HL-60/S4 treated with phorbol 12-myristate 13-acetate at 8.2 ng/mL for 4 days and 3 days (cell line): ENCODE measurements around the gene NTF3.

ENCODE experiments used
- in situ Hi-C: fragments of 300-500 bp; cut with MboI; formaldehyde crosslinking; loops from 2 replicates; pipeline ENCODE4 v1.15.0; 2022; ENCODE audit warnings: low sequenced_read_pairs

Gene NTF3

GRCh38 chr12:5432011-5432400, at the start of gene NTF3:
Gene NTF3 (plus strand): TSS chr12:5432108. CDS start chr12:5432325, 217 bp downstream.
- in situ Hi-C loops = no loop called here

GRCh38 chr12:5384015-5384414, 47.9 kb upstream of the NTF3 start:
- in situ Hi-C loops = no loop called here

GRCh38 chr12:5388581-5389535, 43.0 kb upstream of the NTF3 start:
- in situ Hi-C loops = no loop called here

GRCh38 chr12:5390174-5390799, 41.6 kb upstream of the NTF3 start:
- in situ Hi-C loops = no loop called here

- in situ Hi-C loops = no loop called here
Observed at GRCh38 chr12:5391653-5392052, 40.3 kb upstream of the NTF3 start.

- in situ Hi-C loops = no loop called here
Observed at GRCh38 chr12:5392961-5393360, 38.9 kb upstream of the NTF3 start.

- in situ Hi-C loops = no loop called here
Observed at GRCh38 chr12:5395443-5396271, 36.3 kb upstream of the NTF3 start.

- in situ Hi-C loops = no loop called here
Observed at GRCh38 chr12:5396541-5396940, 35.4 kb upstream of the NTF3 start.

GRCh38 chr12:5399266-5399665, 32.6 kb upstream of the NTF3 start:
- in situ Hi-C loops = no loop called here

- in situ Hi-C loops = no loop called here
Observed at GRCh38 chr12:5402009-5402935, 29.6 kb upstream of the NTF3 start.

- in situ Hi-C loops = no loop called here
Observed at GRCh38 chr12:5403411-5403810, 28.5 kb upstream of the NTF3 start.

- in situ Hi-C loops = no loop called here
Observed at GRCh38 chr12:5407034-5407856, 24.7 kb upstream of the NTF3 start.

GRCh38 chr12:5409619-5410018, 22.3 kb upstream of the NTF3 start:
- in situ Hi-C loops = no loop called here

GRCh38 chr12:5416571-5416970, 15.3 kb upstream of the NTF3 start:
- in situ Hi-C loops = no loop called here

GRCh38 chr12:5417500-5417899, 14.4 kb upstream of the NTF3 start:
- in situ Hi-C loops = no loop called here

GRCh38 chr12:5428332-5429221, 3.3 kb upstream of the NTF3 start:
- in situ Hi-C loops = no loop called here

GRCh38 chr12:5429741-5430557, 2.0 kb upstream of the NTF3 start:
- in situ Hi-C loops = no loop called here
